ENCODE measurements around the gene GMPS.

GRCh38 chr3:155846119-155846518, 24.3 kb upstream of the GMPS start:
- TF ChIP-seq ZNF274 (IDR thresholded peaks at IDR 0.05; ENCODE audit: low read depth, low read length) (no peak), SUZ12 (IDR thresholded peaks at IDR 0.05; ENCODE audit: extremely low read depth, insufficient read depth, insufficient read length) (no peak), YY1 (IDR thresholded peaks at IDR 0.05; ENCODE audit: insufficient read depth, insufficient read length) (no peak)

Data from NT2/D1 (cell line).